Naive thymus-derived CD4-positive, alpha-beta T cell (primary cell): ENCODE results near the gene ULBP1. TPM values are rescaled to one million over a fixed set of nuclear protein-coding genes. Genes with fewer than 3 reads are reported as not detected.
"Not testable (repeated sequence)": the region's sequence is repeated elsewhere in the genome, so short reads cannot be mapped to it uniquely, and the experiment has no call there.

ENCODE experiments used
- ATAC-seq: fragments of 150-1000 bp; cut with Tn5 transposase; 2 replicates; pipeline ENCODE4 v1.10.0; 2021; ENCODE audit warnings: mild to moderate bottlenecking, moderate library complexity
- CTCF ChIA-PET: fragments of 350-600 bp; sonication (Branson Sonifier 250); formaldehyde crosslinking; loops from one replicate; lab custom pipeline; 2021; ENCODE audit warnings: antibody characterized with exemption; lab: Charles Lee
- POLR2A ChIA-PET: fragments of 350-600 bp; sonication (Branson Sonifier 250); formaldehyde crosslinking; loops from one replicate; lab custom pipeline; 2021; ENCODE audit warnings: antibody characterized with exemption, inconsistent platforms; lab: Charles Lee
- DNase-seq, 9 donors: peaks; one replicate each; pipeline versions ENCODE4 v3.0.0 to v3.0.0-alpha.2; 2020 to 2022; ENCODE audit warnings: mixed read lengths in 1 of 9
- H3K27ac ChIP-seq: one replicate; pipeline ENCODE4 v1.7.0; 2013; ENCODE audit warnings: mild to moderate bottlenecking, low read depth, low read length, moderate library complexity
- H3K27me3 ChIP-seq, 2 donors: one replicate each; pipeline ENCODE4 v1.7.0; 2013; ENCODE audit warnings: low read length in 2 of 2, mild to moderate bottlenecking in 2 of 2, moderate library complexity in 2 of 2; ENCODE audit not compliant: control insufficient read depth in 2 of 2, insufficient read depth in 2 of 2
- H3K36me3 ChIP-seq, 3 experiments: 1 replicate in 2 of 3; 2 replicates in 1 of 3; pipeline ENCODE4 v1.7.0; 2013; ENCODE audit warnings: low read length in 3 of 3, mild to moderate bottlenecking in 3 of 3, moderate library complexity in 1 of 3; ENCODE audit not compliant: insufficient read depth in 3 of 3, control insufficient read depth in 2 of 3
- H3K4me1 ChIP-seq, 2 donors: one replicate each; pipeline ENCODE4 v1.7.0; 2013; ENCODE audit warnings: low read length in 2 of 2, mild to moderate bottlenecking in 2 of 2, moderate library complexity in 1 of 2; ENCODE audit not compliant: control insufficient read depth in 2 of 2, insufficient read depth in 2 of 2
- H3K4me3 ChIP-seq: 2 replicates; pipeline ENCODE4 v1.7.0; 2013; ENCODE audit warnings: mild to moderate bottlenecking, low read length
- H3K9me3 ChIP-seq, 3 experiments: 1 replicate in 2 of 3; 2 replicates in 1 of 3; pipeline ENCODE4 v1.7.0; 2013; ENCODE audit warnings: low read length in 3 of 3; ENCODE audit not compliant: control insufficient read depth in 2 of 3
- H3K27ac Mint-ChIP-seq, 9 donors: one replicate each; pipeline ENCODE4 v1.8.0; 2020 to 2022; ENCODE audit warnings: mixed read lengths in 9 of 9, mild to moderate bottlenecking in 8 of 9, moderate library complexity in 5 of 9, inconsistent platforms in 2 of 9
- H3K27me3 Mint-ChIP-seq, 5 donors: one replicate each; pipeline ENCODE4 v1.8.0; 2021 to 2022; ENCODE audit warnings: mixed read lengths in 5 of 5, mild to moderate bottlenecking in 1 of 5
- H3K36me3 Mint-ChIP-seq, 5 donors: one replicate each; pipeline ENCODE4 v1.8.0; 2020 to 2022; ENCODE audit warnings: mixed read lengths in 5 of 5, mild to moderate bottlenecking in 3 of 5, inconsistent platforms in 1 of 5
- H3K4me1 Mint-ChIP-seq, 7 donors: one replicate each; pipeline ENCODE4 v1.8.0; 2020 to 2022; ENCODE audit warnings: mixed read lengths in 7 of 7, mild to moderate bottlenecking in 3 of 7, inconsistent platforms in 1 of 7
- H3K4me3 Mint-ChIP-seq, 10 donors: one replicate each; pipeline ENCODE4 v1.8.0; 2020 to 2022; ENCODE audit warnings: mild to moderate bottlenecking in 10 of 10, mixed read lengths in 10 of 10, moderate library complexity in 6 of 10, inconsistent platforms in 2 of 10
- H3K9me3 Mint-ChIP-seq, 11 donors: one replicate each; pipeline ENCODE4 v1.8.0; 2020 to 2022; ENCODE audit warnings: mixed read lengths in 11 of 11, mild to moderate bottlenecking in 4 of 11, inconsistent platforms in 1 of 11, moderate library complexity in 1 of 11
- intact Hi-C, 2 donors: fragments of 100-400 bp; cut with micrococcal nuclease; formaldehyde crosslinking; loops; one replicate each; pipeline ENCODE4 v1.15.1; 2023
- polyA plus RNA-seq, 2 donors: library from polyadenylated mRNA; unstranded; fragments of 300-500 nt; fragmentation: Illumina TruSeq; gene quantifications; one replicate each; pipeline ENCODE4 v1.2.3, GENCODE V29; 2021
- total RNA-seq, 6 experiments: library from RNA in 5 of 6; stranded (reverse) in 5 of 6; gene quantifications; 1 replicate in 5 of 6; 2 replicates in 1 of 6; pipeline ENCODE4 v1.2.3 and lab custom pipeline; 2021 to 2026

Gene ULBP1
- total and polyA plus RNA-seq, 7 experiments from 2014 or later = 1.4 TPM; not detected in 6

- H3K4me3 ChIP-seq, CTCF ChIA-PET, H3K4me3 Mint-ChIP-seq, H3K9me3 Mint-ChIP-seq, H3K27ac Mint-ChIP-seq, POLR2A ChIA-PET, H3K36me3 Mint-ChIP-seq, H3K9me3 ChIP-seq, DNase-seq, H3K27ac ChIP-seq, H3K36me3 ChIP-seq, intact Hi-C loops, ATAC-seq, H3K4me1 ChIP-seq: not testable (repeated sequence)
- peaks cover 43 to 73% (median 52%) of the 10 kb centered on the region in 5 donors for H3K27me3 Mint-ChIP-seq
- peaks cover 0 to 11% of the 10 kb centered on the region in 2 donors for H3K27me3 ChIP-seq
- H3K4me1 Mint-ChIP-seq = peaks cover 8 to 15% (median 11%) of the 10 kb centered on the region in 7 donors
These were observed 58.1 kb downstream of the ULBP1 start for GRCh38 chr6:150021870-150022269.

Other genes starting within 250 kb of the ULBP1 start
- 10 to 100 TPM; 33.3 to 49.5 (median 44.6) TPM for gene LATS1, start 245.8 kb upstream of the ULBP1 start, total RNA-seq
- gene LATS1, start 245.8 kb upstream of the ULBP1 start, polyA plus RNA-seq = 10 to 100 TPM; 14.2 to 17.7 TPM
- gene NUP43, start 217.4 kb upstream of the ULBP1 start, total RNA-seq = 10 to 100 TPM; 14.0 to 70.7 (median 60.2) TPM
- 1 to 10 TPM; 5.1 to 6.6 TPM for gene NUP43, start 217.4 kb upstream of the ULBP1 start, polyA plus RNA-seq
- gene PCMT1, start 214.2 kb upstream of the ULBP1 start, total RNA-seq = 10 to 100 TPM; 26.6 to 84.9 (median 47.1) TPM
- 100 to 1,000 TPM; 132 to 135 TPM for gene PCMT1, start 214.2 kb upstream of the ULBP1 start, polyA plus RNA-seq
- gene LRP11, start 99.6 kb upstream of the ULBP1 start, total RNA-seq = 1 to 10 TPM in 4 of 5 experiments, under 1 TPM in 1; 0.88 to 3.7 (median 2.8) TPM
- gene LRP11, start 99.6 kb upstream of the ULBP1 start, polyA plus RNA-seq = 1 to 10 TPM in 1 of 2 donors, under 1 TPM in 1; 0.76 to 1.5 TPM
- gene RAET1E, start 65.8 kb upstream of the ULBP1 start, total RNA-seq = not detected
- not detected for gene RAET1E, start 65.8 kb upstream of the ULBP1 start, polyA plus RNA-seq
- not detected for gene RAET1G, start 40.8 kb upstream of the ULBP1 start, total RNA-seq
- not detected for gene RAET1G, start 40.8 kb upstream of the ULBP1 start, polyA plus RNA-seq
- 1 to 10 TPM in 1 of 5 experiments, under 1 TPM in 3, not detected in 1; 0.27 to 1.0 (median 0.65) TPM for gene ULBP2, start 21.9 kb upstream of the ULBP1 start, total RNA-seq
- gene ULBP2, start 21.9 kb upstream of the ULBP1 start, polyA plus RNA-seq = under 1 TPM in 1 of 2 donors, not detected in 1; 0.56 TPM
- not detected for gene RAET1L, start 61.6 kb downstream of the ULBP1 start, total RNA-seq
- gene RAET1L, start 61.6 kb downstream of the ULBP1 start, polyA plus RNA-seq = not detected
- 1 to 10 TPM in 1 of 5 experiments, under 1 TPM in 1, not detected in 3; 0.42 to 1.5 TPM for gene ULBP3, start 105.2 kb downstream of the ULBP1 start, total RNA-seq
- under 1 TPM; 0.27 to 0.36 TPM for gene ULBP3, start 105.2 kb downstream of the ULBP1 start, polyA plus RNA-seq
- not detected for gene PPP1R14C, start 179.1 kb downstream of the ULBP1 start, total RNA-seq
- not detected for gene PPP1R14C, start 179.1 kb downstream of the ULBP1 start, polyA plus RNA-seq